ENCODE results near the gene DHX58. TPM values are rescaled to one million over a fixed set of nuclear protein-coding genes. Genes with fewer than 3 reads are reported as not detected.

Gene DHX58
- total RNA-seq, 1 donor from 2014 or later = 2.3 TPM

DNA sequence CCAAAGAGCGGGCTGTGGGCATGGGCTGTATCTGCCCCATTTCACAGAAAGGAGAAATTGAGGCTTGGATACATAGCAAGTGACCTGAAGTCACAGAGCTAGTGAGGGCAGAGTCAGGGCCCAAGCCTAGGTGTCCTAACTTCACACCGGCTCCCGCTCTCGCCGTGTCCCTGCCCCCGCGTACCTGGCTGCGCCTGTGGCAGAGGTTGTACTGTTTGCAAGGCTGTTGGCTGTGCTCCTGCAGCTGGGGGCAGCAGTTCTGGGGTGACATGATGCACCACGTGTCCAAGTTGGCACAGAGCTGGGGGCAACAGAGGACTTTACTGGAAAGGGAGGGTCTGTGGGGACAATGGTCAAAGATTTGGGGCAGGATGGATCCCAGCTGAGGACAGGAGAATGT lies 3.4 kb downstream of the DHX58 start:
- Mint-ChIP-seq H3K27ac (ENCODE audit: unreplicated experiment) (no peak overlapping the region), H3K27me3 (ENCODE audit: unreplicated experiment) (no peaks in the 10 kb centered on the region), H3K36me3 (ENCODE audit: unreplicated experiment) (no peaks in the 10 kb centered on the region), H3K4me1 (ENCODE audit: unreplicated experiment) (peaks cover 10% of the 10 kb centered on the region), H3K9me3 (ENCODE audit: unreplicated experiment) (no peaks in the 10 kb centered on the region), H3K4me3 (ENCODE audit: unreplicated experiment) (no peak overlapping the region)
- TF ChIP-seq, protein P1, sequence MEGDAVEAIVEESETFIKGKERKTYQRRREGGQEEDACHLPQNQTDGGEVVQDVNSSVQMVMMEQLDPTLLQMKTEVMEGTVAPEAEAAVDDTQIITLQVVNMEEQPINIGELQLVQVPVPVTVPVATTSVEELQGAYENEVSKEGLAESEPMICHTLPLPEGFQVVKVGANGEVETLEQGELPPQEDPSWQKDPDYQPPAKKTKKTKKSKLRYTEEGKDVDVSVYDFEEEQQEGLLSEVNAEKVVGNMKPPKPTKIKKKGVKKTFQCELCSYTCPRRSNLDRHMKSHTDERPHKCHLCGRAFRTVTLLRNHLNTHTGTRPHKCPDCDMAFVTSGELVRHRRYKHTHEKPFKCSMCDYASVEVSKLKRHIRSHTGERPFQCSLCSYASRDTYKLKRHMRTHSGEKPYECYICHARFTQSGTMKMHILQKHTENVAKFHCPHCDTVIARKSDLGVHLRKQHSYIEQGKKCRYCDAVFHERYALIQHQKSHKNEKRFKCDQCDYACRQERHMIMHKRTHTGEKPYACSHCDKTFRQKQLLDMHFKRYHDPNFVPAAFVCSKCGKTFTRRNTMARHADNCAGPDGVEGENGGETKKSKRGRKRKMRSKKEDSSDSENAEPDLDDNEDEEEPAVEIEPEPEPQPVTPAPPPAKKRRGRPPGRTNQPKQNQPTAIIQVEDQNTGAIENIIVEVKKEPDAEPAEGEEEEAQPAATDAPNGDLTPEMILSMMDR (IDR thresholded peaks at IDR 0.05) = no peak
- no peak for DNase-seq (ENCODE audit: extremely low spot score, unreplicated experiment)

DNA sequence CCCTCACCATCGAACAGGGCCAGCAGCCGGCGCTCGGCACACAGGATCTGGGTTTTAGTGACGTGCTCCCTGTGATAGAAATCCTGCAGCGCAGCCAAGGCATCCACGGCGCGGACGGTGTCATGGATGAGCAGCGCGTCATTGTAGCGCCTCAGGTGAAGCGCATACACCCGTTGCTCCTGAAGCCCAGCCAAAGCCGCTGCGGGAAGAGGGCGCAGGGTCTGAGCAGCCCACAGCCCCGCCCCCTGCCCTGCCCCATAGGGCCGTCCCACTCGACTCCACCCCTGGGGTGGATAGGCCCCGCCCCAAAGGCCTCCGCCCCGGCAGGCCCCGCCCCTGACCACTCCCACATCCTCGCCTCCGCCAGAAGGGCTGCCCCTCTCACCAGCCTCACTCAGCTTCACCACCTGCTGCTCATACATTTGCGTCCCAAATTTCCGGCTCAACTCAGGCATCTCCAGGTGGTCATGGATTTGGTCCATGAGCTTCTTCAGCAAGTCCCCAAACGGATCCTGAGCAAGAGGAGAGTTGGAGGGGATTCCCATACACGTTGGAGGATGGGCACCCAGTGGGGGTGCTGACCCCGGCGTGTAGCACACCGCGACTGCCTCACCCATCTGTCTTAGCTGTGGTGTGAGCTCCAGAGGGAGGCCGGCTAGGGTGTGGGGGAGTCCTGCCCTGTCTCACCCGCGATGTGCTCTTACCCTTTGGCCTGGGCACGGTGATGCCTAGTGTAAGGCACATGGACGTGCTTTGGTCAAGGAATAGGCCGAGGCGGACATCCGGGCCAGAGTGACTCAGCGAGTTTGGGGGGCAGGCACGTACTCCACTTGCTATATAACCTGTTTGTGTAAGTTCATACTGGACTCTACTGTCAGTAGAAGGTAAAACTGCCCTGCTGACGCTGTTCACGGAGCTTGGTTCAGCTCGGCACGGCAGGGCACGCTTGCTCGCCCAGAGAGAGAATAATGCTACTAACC lies 4.6 kb downstream of the DHX58 start:
- H3K4me3 Mint-ChIP-seq (ENCODE audit: unreplicated experiment) = peak overlapping the region; percentile 22
- TF ChIP-seq, protein P1 (IDR thresholded peaks at IDR 0.05) = no peak
- peaks cover 10% of the 10 kb centered on the region for H3K4me1 Mint-ChIP-seq (ENCODE audit: unreplicated experiment)
- H3K27ac Mint-ChIP-seq (ENCODE audit: unreplicated experiment) = no peak overlapping the region
- no peaks in the 10 kb centered on the region for H3K9me3 Mint-ChIP-seq (ENCODE audit: unreplicated experiment)
- no peak for DNase-seq (ENCODE audit: extremely low spot score, unreplicated experiment)
- H3K36me3 Mint-ChIP-seq (ENCODE audit: unreplicated experiment) = no peaks in the 10 kb centered on the region
- no peaks in the 10 kb centered on the region for H3K27me3 Mint-ChIP-seq (ENCODE audit: unreplicated experiment)

DNA sequence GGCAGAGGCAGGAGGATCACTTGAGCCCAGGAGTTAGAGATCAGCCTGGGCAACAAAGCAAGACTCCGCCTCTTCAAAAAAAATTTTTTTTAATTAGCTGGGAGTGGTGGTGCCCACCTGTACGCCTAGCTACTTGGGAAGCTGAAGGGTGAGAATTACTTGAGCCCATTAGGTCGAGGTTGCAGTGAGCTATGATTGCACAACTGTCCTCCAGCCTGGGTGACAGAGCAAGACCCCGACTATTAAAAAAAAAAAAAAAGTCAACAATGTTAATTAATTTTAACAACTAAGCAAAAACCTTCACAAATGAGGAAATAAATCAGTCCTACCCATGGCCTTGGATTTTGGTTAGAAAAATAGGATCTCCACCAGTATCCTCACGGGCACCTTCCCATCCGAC lies 5.4 kb downstream of the DHX58 start:
- no peak for DNase-seq (ENCODE audit: extremely low spot score, unreplicated experiment)
- TF ChIP-seq, protein P1 (IDR thresholded peaks at IDR 0.05) = no peak
- H3K27ac Mint-ChIP-seq (ENCODE audit: unreplicated experiment) = no peak overlapping the region
- H3K4me3 Mint-ChIP-seq (ENCODE audit: unreplicated experiment) = peak overlapping the region; percentile 22
- H3K4me1 Mint-ChIP-seq (ENCODE audit: unreplicated experiment) = peaks cover 8% of the 10 kb centered on the region
- H3K27me3 Mint-ChIP-seq (ENCODE audit: unreplicated experiment) = no peaks in the 10 kb centered on the region
- no peaks in the 10 kb centered on the region for H3K9me3 Mint-ChIP-seq (ENCODE audit: unreplicated experiment)
- H3K36me3 Mint-ChIP-seq (ENCODE audit: unreplicated experiment) = no peaks in the 10 kb centered on the region

DNA sequence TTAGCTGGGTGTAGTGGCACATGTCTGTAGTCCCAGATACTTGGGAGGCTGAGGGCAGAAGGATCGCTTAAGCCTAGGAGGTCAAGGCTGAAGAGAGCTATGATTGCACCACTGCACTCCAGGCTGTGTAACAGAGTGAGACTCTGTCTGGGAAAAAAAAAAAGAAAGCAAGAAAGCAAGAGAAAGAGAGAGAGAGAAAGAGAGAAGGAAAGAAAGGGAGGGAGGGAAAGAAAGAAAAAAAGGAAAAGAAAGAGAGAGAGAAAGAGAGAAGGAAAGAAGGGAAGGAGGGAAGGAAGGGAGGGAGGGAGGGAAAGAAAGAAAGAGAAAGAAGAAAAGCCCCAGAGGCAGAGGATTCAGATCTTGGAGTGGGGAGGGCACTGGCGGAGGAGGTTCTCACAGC lies 6.5 kb downstream of the DHX58 start:
- no peak for DNase-seq (ENCODE audit: extremely low spot score, unreplicated experiment)
- H3K36me3 Mint-ChIP-seq (ENCODE audit: unreplicated experiment) = no peaks in the 10 kb centered on the region
- H3K27ac Mint-ChIP-seq (ENCODE audit: unreplicated experiment) = no peak overlapping the region
- peaks cover 3% of the 10 kb centered on the region for H3K4me1 Mint-ChIP-seq (ENCODE audit: unreplicated experiment)
- H3K9me3 Mint-ChIP-seq (ENCODE audit: unreplicated experiment) = no peaks in the 10 kb centered on the region
- no peak overlapping the region for H3K4me3 Mint-ChIP-seq (ENCODE audit: unreplicated experiment)
- TF ChIP-seq, protein P1 (IDR thresholded peaks at IDR 0.05) = no peak
- H3K27me3 Mint-ChIP-seq (ENCODE audit: unreplicated experiment) = no peaks in the 10 kb centered on the region

DNA sequence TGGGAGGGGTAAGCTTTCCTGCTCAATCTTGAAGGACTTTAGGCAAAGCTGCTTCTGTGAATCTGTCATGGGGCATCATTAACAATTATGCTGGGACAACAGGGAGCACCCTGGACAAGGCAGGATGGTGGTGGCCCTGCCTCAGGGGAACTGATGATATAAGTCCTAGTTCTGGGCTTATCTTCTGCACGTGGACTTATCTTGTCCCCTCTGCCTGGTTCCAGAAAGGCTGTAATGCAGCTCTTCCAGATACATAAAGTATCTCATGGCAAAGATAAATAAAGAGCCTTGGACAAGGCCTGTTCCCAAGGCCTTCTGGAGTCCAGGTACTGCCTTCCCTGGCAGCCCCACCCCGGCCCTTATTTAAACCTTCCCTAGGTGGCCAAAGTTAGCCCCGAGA lies 8.2 kb downstream of the DHX58 start:
- Mint-ChIP-seq H3K27ac (ENCODE audit: unreplicated experiment) (no peak overlapping the region), H3K4me1 (ENCODE audit: unreplicated experiment) (peaks cover 3% of the 10 kb centered on the region), H3K9me3 (ENCODE audit: unreplicated experiment) (no peaks in the 10 kb centered on the region)

More for the DNA sequence above, 8.2 kb downstream of the DHX58 start:
- Mint-ChIP-seq H3K4me3 (ENCODE audit: unreplicated experiment) (no peak overlapping the region), H3K36me3 (ENCODE audit: unreplicated experiment) (no peaks in the 10 kb centered on the region), H3K27me3 (ENCODE audit: unreplicated experiment) (no peaks in the 10 kb centered on the region)
- DNase-seq (ENCODE audit: extremely low spot score, unreplicated experiment) = no peak
- TF ChIP-seq, protein P1 (IDR thresholded peaks at IDR 0.05) = no peak

All from osteocyte (in vitro differentiated cells).